Measurements from ENCODE around the gene NRF1.
"Not testable (repeated sequence)": the region's sequence is repeated elsewhere in the genome, so short reads cannot be mapped to it uniquely, and the experiment has no call there.

DNA sequence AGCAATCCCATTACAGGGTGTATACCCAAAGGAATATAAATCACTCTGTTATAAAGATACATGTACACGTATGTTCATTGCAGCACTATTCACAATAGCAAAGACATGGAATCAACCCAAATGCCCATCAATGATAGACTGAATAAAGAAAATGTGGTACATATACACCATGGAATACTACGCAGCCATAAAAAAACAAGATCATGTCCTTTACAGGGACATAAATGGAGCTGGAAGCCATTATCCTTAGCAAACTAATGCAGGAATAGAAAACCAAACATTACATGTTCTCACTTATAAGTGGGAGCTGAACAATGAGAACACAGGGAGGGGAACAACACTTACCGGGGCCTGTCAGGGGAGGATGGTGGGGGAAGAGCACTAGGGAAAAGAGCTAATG is 7.5 kb upstream of the NRF1 start:
- TF ChIP-seq, protein P1, sequence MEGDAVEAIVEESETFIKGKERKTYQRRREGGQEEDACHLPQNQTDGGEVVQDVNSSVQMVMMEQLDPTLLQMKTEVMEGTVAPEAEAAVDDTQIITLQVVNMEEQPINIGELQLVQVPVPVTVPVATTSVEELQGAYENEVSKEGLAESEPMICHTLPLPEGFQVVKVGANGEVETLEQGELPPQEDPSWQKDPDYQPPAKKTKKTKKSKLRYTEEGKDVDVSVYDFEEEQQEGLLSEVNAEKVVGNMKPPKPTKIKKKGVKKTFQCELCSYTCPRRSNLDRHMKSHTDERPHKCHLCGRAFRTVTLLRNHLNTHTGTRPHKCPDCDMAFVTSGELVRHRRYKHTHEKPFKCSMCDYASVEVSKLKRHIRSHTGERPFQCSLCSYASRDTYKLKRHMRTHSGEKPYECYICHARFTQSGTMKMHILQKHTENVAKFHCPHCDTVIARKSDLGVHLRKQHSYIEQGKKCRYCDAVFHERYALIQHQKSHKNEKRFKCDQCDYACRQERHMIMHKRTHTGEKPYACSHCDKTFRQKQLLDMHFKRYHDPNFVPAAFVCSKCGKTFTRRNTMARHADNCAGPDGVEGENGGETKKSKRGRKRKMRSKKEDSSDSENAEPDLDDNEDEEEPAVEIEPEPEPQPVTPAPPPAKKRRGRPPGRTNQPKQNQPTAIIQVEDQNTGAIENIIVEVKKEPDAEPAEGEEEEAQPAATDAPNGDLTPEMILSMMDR (IDR thresholded peaks at IDR 0.05): not testable (repeated sequence)
- TF ChIP-seq POLR2A (IDR thresholded peaks at IDR 0.05): not testable (repeated sequence)

All from tibial nerve (tissue), 3 donors.